GM18520 (cell line): ENCODE results near the gene LYRM2.

Experiments used
- ATAC-seq: cut with Tn5 transposase; IDR thresholded peaks from one replicate; pipeline ENCODE4 v1.9.1; 2021; ENCODE audit not compliant: unreplicated experiment

The LYRM2 gene

DNA sequence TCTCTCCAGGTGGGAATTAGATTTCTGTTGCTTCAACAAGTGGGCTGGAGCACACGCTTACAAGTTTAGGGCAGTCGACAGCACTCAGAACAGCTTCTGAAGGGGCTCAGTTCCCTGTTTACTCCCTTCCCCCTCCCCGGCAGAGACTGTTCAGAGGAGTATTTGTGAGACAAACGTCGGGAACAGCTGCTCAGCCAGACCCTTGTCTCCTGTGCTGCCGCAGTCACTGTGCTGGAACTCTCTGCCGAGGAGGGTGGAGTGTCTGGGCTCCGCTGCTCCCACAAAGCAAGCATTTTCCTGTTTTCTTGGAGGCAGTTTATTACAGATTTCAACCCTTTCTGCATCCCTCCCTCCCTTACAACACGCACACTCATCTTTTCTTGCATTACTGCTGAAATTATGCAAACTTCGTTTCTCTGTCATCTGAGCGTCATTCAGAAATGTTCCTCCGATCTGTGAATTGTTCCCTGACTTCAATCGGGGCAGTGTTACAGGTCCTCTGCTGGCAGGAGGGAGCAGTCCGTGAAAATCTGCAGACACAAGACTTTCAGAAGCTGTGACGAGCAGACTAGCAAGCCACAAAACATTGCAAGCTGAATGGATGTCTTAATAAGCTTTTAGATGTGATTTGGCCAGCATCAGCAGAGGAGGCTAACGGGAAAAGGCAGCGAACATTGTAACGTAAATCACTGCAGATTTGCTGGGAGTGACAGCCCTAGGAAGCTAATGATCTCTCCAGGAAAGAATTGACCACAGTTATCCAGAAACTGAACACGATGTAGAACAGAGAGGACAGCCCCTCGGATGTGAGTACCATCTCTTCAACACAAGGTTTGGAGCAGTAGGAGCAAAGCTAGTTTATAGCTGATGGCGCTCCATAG is 76.2 kb downstream of the LYRM2 start:
- no peak for ATAC-seq

DNA sequence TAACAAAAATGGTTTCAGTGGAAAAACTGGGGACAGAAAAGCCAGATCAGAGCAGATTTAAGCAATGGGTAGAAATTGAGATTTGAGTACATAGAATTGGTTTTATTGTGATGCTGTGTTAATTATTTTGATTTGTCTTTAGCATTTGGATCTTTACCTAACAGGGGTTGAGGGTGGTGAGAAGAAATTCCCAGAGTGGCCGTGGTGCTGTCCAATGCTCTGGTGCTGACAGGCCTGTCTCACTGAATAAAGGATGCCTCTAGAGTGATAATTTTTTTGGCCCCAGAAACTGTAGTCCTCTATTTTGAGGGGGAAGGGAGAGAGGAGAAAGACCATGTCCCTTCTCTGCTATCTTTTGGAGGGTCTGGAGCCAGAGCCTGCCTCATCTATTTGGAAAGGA is 79.1 kb downstream of the LYRM2 start:
- no peak for ATAC-seq

DNA sequence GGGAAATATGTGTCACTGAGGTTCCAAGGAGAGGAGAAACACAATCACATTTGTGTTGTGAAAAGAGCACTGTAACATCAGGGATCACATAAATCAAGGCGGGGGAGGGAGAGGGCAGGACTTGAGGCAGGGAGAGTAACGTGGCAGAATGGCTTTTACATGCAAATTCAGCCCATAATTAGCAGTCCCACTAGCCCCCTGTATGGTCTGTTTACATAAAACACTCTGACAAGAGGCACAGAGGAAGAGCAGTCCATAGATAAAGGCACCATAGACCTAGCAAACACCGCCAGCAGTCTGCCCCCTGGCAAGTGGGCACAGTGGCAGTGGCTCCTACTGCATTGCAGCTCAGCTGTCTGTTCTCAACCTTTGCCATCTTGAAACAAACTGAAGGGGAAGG is 82.7 kb downstream of the LYRM2 start:
- ATAC-seq: no peak

DNA sequence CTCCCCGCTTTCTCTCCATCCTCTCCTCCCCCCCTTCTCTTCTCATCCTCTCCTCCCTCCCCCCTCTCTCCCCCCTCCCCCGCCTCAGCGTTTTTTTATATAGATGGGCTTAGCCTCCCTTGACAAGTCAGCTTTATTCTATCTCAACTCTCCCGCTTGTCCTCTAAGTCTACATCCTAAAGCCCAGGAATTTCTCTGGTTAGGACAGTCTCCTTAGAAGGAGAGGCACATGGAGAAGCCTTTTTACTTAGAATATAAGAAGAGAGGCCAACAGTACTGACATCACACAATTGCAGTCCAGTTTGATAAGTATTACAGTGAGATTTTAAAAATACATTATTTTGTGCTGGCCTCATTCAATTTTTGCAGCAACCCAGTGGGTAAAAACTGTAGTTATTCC is 83.5 kb downstream of the LYRM2 start:
- ATAC-seq: no peak

DNA sequence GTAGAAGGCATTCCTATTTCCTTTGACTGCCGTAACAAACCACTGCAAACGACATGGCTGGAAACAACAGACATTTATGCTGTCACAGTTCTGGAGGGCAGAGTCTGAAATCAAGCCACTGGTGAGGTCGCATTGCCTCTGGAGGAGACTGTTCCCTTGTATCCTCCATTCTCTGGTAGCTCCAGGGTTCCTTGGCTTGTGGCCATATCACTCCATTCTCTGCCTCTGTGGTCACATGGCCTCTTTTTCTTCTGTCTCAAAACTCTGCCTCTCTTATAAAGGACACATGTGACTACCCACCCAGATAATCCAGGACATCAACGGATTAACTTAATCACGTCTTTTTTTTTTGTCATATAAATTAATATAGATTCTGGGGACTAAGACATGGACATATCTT is 84.4 kb downstream of the LYRM2 start:
- ATAC-seq: no peak

DNA sequence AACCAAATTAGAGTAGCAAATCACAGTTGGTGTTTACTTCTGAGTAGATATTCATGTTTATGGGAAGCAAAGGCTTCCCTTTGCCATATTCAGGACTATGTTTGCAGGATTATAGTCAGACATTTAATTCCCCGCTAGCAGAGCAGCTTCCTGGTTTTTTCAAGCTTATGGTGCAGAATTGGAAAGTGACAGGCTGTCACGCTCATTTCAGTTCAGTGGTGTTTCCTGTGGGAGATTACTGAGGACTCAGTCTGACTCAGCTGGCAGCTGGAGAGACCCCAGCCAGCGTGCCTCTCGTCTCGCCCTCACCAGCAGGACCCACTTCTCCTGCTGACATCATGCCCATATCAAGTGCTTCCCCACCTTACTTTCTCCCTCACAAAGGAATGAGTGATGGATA is 85.1 kb downstream of the LYRM2 start:
- ATAC-seq: no peak

DNA sequence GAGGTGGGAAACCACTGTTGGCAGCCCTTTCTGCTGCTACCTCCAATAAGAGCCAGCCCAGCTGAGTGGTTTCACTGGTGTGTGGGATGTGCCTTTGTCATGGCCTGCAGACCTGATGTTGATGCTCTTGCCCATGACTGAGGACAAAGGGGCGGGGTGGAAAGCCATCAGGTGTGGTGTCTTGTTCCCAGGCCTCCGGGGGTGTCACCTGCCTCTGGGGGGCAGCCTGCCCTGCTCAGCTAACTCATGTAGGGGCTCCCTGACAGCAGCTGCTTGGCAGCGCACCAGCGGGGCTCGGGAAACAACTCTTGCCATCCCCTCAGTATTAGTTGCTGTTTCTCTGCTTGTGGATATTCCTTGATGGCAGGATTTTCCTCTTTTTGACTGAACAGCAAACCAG is 91.3 kb downstream of the LYRM2 start:
- no peak for ATAC-seq

DNA sequence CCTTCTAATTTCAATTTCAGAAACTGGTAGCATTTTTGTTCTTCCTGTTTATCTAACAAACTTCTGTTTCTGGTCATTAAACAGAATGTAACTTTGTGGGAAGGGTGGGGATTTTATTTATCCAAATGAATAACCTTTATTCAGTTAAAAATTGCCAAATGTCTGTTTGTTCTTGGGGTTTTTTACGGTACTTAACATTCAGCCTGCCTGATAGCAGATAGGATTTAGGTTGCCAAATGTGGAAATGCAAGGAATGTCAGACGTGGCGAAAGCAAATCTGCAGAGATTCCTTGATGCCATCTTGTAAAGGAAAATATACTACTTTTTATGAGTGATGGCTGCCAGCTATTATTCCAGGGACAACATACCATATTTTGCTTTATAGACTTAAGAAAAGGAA is 95.7 kb downstream of the LYRM2 start:
- no peak for ATAC-seq

DNA sequence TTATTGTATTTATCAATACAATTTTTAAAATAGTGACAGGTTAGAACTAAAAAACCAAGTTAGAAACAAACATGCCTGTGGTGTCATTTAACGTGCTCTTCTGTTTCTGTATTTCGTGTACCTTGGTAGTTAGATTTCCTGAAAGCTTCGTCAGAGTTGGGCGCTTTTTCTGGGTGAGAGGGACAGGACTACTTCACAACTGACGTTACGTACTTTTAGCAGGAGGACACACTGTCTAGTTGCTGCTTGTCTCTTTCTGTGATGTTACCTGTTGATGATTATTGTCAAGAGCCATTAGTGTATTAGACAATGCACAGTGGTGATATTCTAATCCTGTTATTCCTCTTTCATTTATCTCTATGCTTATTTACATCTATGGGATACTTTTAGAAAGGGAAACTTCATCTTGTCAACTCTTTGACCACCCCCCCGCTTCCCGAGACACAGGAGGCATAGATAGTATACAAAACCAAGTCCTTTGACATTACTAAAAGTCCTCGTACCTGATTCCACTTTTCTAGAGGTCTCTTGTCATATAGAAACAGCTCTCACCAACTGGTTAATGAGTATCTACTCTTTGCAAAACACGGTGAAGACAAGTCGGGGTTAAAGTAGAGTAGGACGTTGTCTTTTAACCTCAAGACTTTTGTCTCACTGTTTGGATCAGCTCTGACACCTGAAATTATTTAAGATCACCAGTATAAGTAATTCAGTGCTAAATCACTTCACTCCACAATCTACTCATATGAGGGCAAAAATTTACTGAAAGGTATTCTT is 96.3 kb downstream of the LYRM2 start:
- ATAC-seq: no peak

DNA sequence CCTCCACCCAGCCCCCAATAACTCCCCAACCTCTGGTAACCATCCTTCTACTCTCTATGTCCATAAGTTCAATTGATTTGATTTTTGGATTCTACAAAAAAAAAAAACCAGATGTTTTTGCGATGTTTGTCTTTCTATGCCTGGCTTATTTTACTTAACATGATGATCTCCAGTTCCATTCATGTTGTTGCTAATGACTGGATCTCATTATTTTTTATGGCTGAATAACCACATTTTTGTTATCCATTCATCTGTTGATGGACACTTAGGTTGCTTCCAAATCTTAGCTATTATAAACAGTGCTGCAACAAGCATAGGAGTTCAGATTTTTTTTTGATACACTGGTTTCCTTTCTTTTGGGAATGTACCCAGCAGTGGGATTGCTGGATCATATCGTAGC is 98.8 kb downstream of the LYRM2 start:
- ATAC-seq: no peak

DNA sequence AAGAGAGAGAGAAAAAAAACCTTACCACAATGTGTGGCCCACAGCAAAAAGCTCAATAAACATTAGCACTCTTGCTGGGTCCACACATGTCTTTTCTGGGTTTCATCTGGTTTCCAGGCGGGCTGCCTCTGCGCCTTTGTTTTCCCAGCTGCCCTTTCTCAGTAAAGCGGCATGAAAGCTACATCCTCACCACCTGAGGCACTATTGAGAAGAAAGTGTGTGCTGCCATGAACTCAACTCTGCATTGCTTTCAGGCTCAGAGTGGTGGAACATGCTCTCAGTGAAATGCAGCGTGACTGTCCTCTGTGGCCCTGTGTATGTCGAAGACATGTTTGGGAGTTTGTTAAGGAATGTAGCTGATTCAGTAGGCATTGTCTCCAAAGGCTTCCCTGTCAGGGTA is 102.3 kb downstream of the LYRM2 start:
- ATAC-seq: no peak

DNA sequence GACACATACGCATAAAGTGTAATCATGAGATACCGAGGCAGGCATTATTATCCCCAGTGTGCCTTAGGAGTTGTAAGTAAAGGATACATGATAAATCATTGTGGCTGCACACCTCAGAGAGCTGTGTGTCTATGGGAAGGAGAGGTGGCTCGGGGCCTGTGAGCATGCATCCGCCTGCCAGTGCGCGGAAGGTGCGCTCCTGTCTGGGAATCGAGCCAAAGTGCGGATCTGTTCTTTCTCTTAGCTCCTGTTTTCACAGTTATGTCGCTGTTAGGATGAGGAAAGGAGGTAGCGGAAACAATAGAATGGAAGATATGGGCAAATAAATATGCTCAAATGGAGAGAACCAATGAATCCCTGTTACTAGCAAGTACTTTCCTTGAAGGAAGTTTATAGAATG is 107.6 kb downstream of the LYRM2 start:
- ATAC-seq: no peak

DNA sequence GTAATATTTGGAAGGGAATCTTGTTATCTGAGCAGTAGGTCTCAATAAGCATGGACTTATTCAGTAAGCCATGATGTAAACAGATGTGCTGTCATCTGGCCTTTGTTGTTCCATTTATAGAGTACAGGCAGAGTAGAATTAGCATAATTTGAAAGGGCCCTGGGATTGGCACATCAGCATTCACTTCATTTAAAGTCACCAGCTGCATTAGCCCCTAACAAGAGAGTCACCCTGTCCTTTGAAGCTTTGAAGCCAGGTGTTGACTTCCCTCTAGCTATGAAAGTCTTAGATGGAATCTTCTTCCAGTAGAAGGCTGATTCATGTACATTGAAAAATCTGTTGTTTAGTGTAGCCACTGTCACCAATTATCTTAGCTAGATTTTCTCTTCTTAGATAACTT is 109.7 kb downstream of the LYRM2 start:
- ATAC-seq: no peak

DNA sequence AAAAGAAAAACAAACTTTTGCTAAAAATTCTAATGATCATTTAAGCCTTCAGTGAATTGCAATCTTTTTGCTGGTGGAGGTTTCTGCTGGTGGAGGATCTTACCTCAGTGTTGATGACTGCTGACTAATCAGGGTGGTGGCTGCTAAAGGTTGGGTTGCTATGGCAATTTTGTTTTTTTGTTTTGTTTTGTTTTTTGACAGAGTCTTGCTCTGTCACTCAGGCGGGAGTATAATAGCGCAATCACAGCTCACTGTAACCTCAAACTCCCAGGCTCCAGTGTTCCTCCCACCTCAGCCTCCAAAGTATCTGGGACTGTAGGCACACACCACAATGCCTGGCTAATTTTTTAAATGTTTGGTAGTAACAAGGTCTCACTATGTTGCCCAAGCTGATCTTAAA is 110.9 kb downstream of the LYRM2 start:
- ATAC-seq: no peak

DNA sequence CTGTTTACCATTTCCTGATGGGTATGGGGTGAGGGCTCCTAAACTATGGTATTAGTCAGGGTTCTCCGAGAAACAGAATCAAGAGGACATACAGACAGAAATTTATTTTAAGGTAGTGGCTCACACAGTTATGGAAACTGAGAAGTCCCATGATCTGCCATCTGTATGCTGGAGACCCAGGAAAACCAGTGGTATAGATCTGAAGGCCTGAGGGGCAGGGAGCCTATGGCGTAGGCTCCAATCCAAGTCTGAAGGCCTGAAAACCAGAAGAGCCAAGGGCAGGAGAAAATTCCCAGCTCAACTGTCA is 112.0 kb downstream of the LYRM2 start:
- ATAC-seq: no peak

DNA sequence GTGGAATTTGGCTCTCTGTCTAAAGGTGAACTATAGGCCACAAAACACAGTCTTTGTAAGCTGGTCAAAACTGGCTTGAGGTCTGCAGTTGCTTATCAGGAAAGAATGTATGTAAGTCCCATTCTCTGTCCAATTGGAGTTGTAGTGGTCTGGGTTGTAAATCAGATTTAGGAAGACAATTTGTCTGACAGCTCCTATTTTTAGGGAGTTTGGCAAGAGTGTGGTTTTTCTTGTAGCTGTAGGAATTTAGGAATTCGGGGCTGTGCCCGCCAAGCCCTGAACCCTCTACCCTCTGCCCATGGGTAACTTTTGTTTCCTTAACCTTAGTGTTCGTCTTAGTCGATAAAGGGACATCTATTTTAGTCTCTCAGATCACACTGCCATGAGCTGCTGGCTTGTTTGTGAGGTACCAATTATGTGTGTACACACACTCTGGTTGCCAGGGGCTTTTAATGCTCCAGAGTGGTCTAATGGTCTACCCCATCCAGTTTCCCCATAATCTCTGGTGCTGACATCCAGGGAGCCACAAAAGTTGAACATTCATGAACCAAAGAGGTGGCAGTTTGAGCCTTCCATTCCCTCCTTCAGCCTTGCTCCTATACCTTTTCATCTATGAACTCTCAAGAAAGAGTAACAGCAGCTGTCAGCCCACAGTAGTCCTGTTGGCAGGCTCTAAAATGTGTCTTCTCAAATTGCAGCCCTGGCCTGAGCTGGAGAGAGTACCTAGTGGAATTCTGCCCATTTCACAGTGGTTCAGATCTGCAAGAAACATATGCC is 112.6 kb downstream of the LYRM2 start:
- ATAC-seq: no peak

DNA sequence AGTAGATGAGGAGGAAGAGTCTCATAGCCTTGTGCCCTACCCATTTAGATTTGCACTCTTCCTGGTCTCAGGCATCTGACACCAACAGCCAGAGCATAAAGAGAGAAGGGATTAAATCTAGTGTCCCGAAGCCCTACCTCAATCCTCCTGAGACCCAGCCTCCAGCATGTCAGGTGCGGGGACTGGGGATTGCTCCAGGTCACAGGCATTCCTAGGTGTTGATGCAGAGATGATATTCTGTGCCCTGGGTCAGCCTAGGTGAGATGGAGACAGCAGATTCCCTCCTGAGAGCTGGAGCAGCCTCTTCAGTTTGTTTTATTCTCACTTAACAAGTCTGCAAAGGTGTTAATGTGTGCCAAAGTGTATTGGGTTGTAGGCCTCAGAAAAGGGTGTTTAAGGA is 115.8 kb downstream of the LYRM2 start:
- no peak for ATAC-seq

DNA sequence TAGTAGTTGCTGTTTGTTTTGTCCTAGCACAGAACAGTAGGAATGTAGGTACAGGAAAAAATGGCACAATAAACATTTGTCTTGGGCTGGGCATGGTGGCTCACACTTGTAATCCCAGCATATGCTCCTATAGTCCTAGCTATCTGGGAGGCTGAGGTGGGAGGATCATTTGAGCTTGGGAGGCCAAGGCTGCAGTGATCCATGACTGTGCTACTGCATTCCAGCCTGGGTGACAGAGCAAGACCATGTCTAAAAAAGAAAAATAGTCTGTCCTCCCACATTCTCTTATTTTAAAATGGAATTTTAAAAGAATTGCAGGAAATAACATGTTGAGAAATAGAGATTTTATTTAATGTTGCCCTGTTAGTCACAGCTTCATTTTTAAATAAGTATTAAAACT is 117.8 kb downstream of the LYRM2 start:
- ATAC-seq: no peak

DNA sequence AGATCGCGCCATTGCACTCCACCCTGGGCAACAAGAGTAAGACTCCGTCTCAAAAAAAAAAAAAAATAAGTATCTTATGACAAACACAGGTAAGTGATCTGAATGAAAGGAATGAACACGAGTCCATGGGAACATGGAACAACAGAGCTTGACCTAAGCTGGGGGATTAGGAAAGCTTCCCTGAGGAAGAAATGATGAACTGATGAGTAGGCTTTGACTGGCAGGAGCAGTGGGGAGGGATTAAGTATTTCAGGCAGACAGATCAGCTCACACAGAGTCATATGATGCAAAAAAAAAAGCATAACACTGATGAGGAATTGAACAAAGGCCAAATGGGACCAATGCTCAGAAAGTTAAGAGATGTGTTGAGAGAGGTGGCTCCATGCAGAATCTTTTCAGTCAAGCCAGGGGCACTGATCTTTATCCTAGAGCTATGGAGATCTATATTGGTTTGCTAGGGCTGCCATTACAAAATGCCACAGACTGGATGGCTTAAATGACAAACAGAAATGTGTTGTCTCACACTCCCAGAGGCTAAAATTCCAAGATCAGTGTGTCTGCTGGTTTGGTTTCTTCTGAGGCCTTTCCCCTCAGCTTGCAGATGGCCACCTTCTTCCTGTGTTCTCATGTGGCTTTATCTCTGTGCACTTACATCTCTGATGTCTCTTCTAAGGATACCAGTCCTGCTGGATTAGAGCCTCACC is 120.0 kb downstream of the LYRM2 start:
- ATAC-seq: no peak
